ENCODE results near the gene KRTAP3-2.

DNA sequence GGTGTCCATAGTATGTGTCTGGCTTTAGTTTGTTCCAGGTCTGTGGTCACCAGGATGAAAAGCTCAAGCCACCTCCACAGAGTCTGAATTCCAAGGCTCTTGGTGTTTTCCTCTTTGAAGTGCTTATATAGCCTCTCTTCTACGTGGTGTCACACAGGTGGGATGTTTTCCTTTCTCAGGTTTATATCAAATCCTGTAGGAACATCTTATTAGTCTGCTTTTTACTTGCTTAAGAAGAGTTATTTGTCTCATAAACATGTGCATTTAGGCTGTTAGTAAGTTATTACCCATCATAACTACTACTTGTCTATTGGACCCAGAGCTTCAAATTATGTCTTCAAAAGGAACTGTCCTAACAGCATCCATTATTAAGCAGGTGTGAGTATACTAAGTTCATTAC, 32.9 kb downstream of the KRTAP3-2 start, which contains the start of gene KRT39:
- TF ChIP-seq, protein P1, sequence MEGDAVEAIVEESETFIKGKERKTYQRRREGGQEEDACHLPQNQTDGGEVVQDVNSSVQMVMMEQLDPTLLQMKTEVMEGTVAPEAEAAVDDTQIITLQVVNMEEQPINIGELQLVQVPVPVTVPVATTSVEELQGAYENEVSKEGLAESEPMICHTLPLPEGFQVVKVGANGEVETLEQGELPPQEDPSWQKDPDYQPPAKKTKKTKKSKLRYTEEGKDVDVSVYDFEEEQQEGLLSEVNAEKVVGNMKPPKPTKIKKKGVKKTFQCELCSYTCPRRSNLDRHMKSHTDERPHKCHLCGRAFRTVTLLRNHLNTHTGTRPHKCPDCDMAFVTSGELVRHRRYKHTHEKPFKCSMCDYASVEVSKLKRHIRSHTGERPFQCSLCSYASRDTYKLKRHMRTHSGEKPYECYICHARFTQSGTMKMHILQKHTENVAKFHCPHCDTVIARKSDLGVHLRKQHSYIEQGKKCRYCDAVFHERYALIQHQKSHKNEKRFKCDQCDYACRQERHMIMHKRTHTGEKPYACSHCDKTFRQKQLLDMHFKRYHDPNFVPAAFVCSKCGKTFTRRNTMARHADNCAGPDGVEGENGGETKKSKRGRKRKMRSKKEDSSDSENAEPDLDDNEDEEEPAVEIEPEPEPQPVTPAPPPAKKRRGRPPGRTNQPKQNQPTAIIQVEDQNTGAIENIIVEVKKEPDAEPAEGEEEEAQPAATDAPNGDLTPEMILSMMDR (IDR thresholded peaks at IDR 0.05 in 8 of 11, conservative IDR thresholded peaks at IDR 0.05 in 3 of 11), result no peak
- no peak for TF ChIP-seq POLR2AphosphoS5 (IDR thresholded peaks at IDR 0.05)
